HG02623 (cell line): Measurements from ENCODE around the gene TACC2.

ENCODE experiments used
- ATAC-seq: cut with Tn5 transposase; IDR thresholded peaks from one replicate; pipeline ENCODE4 v1.9.1; 2021; ENCODE audit warnings: moderate library complexity; ENCODE audit not compliant: unreplicated experiment

Gene TACC2

GRCh38 chr10:122163174-122164022, 174.4 kb downstream of the TACC2 start:
- no peak for ATAC-seq

GRCh38 chr10:122164023-122164601, 175.1 kb downstream of the TACC2 start:
- no peak for ATAC-seq

GRCh38 chr10:122164815-122165483, 176.0 kb downstream of the TACC2 start:
- ATAC-seq, result no peak

DNA sequence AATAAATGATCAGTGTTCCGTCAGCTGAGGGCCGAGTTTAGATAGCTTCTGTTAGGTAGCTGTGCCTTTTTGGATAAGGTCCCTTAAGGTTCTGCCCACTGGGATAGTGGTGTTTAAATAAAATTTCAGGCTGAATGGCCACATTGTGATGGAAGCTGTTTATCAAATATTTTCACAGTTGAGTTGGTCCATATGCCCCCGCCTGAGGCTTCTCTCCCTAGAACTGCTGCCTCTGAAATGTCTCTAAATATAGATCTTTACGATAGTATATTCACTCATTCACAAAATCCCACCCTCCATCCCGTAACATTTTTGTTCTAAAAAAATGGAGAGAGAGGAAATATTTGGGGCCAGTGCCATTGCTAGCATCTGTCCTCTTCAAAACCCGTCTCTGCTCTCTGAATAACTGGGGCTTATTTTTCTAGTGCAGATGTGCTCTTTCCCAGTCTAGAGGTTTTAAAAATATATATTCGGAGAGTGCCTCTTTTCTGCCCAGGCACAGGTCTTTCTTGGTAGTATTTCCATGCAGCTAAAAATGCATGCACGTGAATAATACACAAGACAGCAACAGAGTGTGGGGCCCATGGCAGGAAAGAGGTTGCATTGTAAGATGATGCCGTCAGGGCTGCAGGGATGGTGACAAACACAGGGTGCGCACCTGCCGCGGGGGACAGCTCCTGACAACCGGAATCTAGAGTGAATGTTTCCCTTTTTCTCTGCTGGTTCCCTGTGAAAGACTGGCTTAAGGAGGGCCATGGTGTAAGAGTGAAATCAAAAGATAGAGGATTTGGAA, 176.7 kb downstream of the TACC2 start:
- ATAC-seq, result no peak

DNA sequence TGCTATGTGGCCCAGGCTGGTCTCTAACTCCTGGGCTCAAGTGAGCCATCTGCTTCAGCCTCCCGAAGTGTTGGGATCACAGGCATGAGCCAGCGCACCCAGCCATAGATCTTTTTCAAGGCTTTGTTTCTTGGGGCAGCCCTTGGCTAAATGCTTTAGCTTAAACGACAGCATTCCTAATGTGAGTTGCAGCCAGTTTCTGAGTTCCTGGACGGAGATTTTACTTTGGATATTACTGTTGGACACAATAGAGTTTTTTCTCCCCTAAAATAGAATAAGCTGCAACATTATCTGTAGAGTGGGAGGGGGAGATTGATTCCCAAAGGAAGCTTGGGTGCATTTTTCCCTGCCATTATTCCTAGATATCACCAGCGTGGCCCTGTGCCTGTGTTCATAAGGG, 179.1 kb downstream of the TACC2 start:
- no peak for ATAC-seq

- ATAC-seq, result no peak
These were observed 179.8 kb downstream of the TACC2 start for GRCh38 chr10:122168598-122169394.

- ATAC-seq, result no peak
These were observed 181.8 kb downstream of the TACC2 start for GRCh38 chr10:122170802-122171201.

GRCh38 chr10:122171302-122172075, 182.5 kb downstream of the TACC2 start:
- no peak for ATAC-seq

GRCh38 chr10:122172361-122173008, 183.5 kb downstream of the TACC2 start:
- ATAC-seq, result no peak

- ATAC-seq, result no peak
These were observed 184.4 kb downstream of the TACC2 start for GRCh38 chr10:122173337-122173736.

GRCh38 chr10:122173766-122174435, 184.9 kb downstream of the TACC2 start:
- ATAC-seq, result no peak

GRCh38 chr10:122176232-122177213, 187.6 kb downstream of the TACC2 start:
- no peak for ATAC-seq

- no peak for ATAC-seq
These were observed 189.7 kb downstream of the TACC2 start for GRCh38 chr10:122178655-122179054.

- no peak for ATAC-seq
These were observed 192.2 kb downstream of the TACC2 start for GRCh38 chr10:122181041-122181732.

DNA sequence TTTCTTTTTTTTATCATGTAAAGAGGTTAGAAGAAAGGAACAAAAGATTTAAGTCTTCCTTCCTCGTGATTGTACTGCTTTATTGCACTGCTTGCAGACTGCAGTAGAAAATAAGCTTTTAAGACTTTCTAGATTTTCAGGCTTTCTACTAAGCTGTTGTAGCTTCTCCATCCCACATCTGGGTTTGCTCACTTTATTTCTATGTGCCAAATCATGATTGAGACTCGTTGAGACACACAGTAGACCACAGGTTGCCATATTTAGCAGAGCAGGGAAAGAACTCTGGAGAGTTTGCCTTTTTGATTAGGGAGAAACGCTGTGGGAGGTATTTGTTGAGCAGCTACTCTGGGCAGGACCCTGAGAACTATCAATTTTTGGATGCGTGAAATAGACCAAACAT, 192.9 kb downstream of the TACC2 start:
- ATAC-seq, result no peak

DNA sequence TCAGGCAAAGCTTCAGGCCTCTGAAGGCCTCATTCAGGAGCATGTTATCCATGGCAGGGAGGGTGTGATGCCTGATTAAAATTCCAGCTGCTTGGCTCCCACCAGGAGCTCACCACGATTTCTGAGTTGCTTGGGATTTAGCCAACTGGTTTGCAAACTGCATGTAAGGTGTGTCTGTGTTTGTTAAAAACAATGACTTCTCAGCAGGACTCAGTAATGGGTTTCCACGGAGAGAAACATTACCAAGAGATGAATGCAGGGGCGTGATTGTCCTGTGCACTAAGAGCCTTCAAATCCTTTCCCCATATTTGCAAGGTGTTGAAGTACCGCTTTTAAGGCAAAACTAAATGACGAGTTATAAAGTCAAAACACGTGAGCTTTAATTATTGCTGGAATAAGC, 193.3 kb downstream of the TACC2 start:
- ATAC-seq, result no peak

DNA sequence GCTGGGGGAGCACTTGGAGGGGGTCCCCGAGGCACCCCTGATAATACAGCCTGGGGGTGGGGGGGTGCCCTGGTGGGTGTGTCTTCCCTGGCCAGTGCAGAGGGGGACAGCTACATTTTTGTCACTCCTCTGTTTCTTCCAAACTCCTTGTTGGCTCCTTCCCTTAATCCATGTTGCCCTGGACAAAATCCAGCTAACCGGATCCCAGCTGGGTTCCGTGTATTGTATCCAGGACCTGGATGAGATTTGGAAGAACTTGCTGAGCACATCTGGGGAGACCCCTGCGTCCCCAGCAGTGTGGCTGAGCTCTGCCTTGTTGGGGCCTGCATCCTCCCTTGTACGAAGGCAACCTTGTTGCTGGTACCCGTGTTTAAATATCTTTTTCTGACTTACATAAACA, 195.3 kb downstream of the TACC2 start:
- ATAC-seq, result no peak
